Panc1 (cell line): ENCODE results near the gene KCNB1. TPM values are rescaled to one million over a fixed set of nuclear protein-coding genes. Genes with fewer than 3 reads are reported as not detected.

Experiments used
- ATAC-seq: fragments of 200-7000 bp; cut with Tn5 transposase; 2 replicates; pipeline ENCODE4 v1.9.1; 2020; ENCODE audit warnings: mild to moderate bottlenecking, moderate library complexity
- BruUV-seq: library from RNA; stranded (reverse); fragments of 400-500 nt; replicated peaks from 2 replicates; lab custom pipeline; 2021; lab: Mats Ljungman, UMichigan
- CTCF ChIA-PET: fragments of 300-600 bp; sonication (Branson Sonifier 250); formaldehyde crosslinking; loops from one replicate; lab custom pipeline; 2022; ENCODE audit warnings: antibody characterized with exemption; lab: Charles Lee
- POLR2A ChIA-PET: fragments of 300-600 bp; sonication (Branson Sonifier 250); formaldehyde crosslinking; loops from one replicate; lab custom pipeline; 2022; ENCODE audit warnings: antibody characterized with exemption; lab: Charles Lee
- DNase-seq: peaks from one replicate; pipeline ENCODE4 v3.0.0-alpha.2; 2010; ENCODE audit warnings: low read depth, low spot score
- H3K27ac ChIP-seq: 2 replicates; pipeline ENCODE4 v1.5.1; 2011; ENCODE audit warnings: mild to moderate bottlenecking, low read length, inconsistent platforms
- H3K27me3 ChIP-seq: fragments of 200-500 bp; sonication (Bioruptor generic); 2 replicates; pipeline ENCODE4 v1.6.0; 2014; ENCODE audit warnings: low read length, inconsistent platforms; ENCODE audit not compliant: control insufficient read depth, insufficient read depth
- H3K36me3 ChIP-seq: fragments of 200-500 bp; sonication (Bioruptor generic); 2 replicates; pipeline ENCODE4 v1.5.1; 2014; ENCODE audit warnings: inconsistent platforms, mild to moderate bottlenecking, low read length, moderate library complexity; ENCODE audit not compliant: control insufficient read depth, insufficient read depth
- H3K4me1 ChIP-seq: 2 replicates; pipeline ENCODE4 v1.5.1; 2011; ENCODE audit warnings: inconsistent platforms, mild to moderate bottlenecking, low read length, moderate library complexity; ENCODE audit not compliant: control insufficient read depth, insufficient read depth
- H3K4me3 ChIP-seq, 2 experiments: 2 replicates each; pipeline ENCODE4 v1.5.1; 2011 to 2012; ENCODE audit warnings: low read depth in 2 of 2, low read length in 2 of 2, mild to moderate bottlenecking in 2 of 2, inconsistent platforms in 1 of 2, moderate library complexity in 1 of 2
- H3K9me3 ChIP-seq: fragments of 200-500 bp; sonication (Bioruptor generic); 2 replicates; pipeline ENCODE4 v1.5.1; 2014; ENCODE audit warnings: low read depth, mild to moderate bottlenecking, inconsistent platforms, low read length, moderate library complexity; ENCODE audit not compliant: control insufficient read depth, insufficient read depth
- CTCF ChIP-seq: fragments of 450-650 bp; IDR thresholded peaks from 2 replicates; pipeline ENCODE4 v1.5.1; 2017; ENCODE audit warnings: mild to moderate bottlenecking
- POLR2AphosphoS5 ChIP-seq: IDR thresholded peaks from 2 replicates; pipeline ENCODE4 v1.6.1; 2012; ENCODE audit warnings: mild to moderate bottlenecking, low read depth, low read length, moderate library complexity
- REST ChIP-seq, 2 experiments: IDR thresholded peaks; 2 replicates each; pipeline ENCODE4 v1.6.1; 2011 to 2012; ENCODE audit warnings: low read depth in 2 of 2, control low read depth in 1 of 2, low read length in 1 of 2, mild to moderate bottlenecking in 1 of 2, moderate library complexity in 1 of 2; ENCODE audit not compliant: insufficient read depth in 1 of 2
- SIN3A ChIP-seq: IDR thresholded peaks from 2 replicates; pipeline ENCODE4 v1.6.1; 2012; ENCODE audit warnings: low read depth, mild to moderate bottlenecking, low read length, moderate library complexity, borderline replicate concordance; ENCODE audit not compliant: insufficient read depth
- TCF7L2 ChIP-seq: IDR thresholded peaks from 2 replicates; pipeline ENCODE4 v1.6.1; 2011; ENCODE audit warnings: mild to moderate bottlenecking, low read depth, low read length, inconsistent platforms
- in situ Hi-C: cut with HindIII; loops from 2 replicates; pipeline ENCODE4 v1.10.0; 2016; ENCODE audit warnings: low sequenced_read_pairs, low pct_unique_long_range_greater_than_20kb
- intact Hi-C: fragments of 100-400 bp; cut with micrococcal nuclease; formaldehyde crosslinking; loops from one replicate; pipeline ENCODE4 v1.10.0; 2022; ENCODE audit not compliant: unreplicated experiment
- total RNA-seq: library from RNA; stranded (reverse); gene quantifications from one replicate; pipeline ENCODE4 v1.2.1, GENCODE V29; 2021; ENCODE audit not compliant: unreplicated experiment

KCNB1 gene
- total RNA-seq, 1 experiment from 2014 or later: 11.1 TPM

- ChIA-PET CTCF (interaction anchor here (0.7 kb wide), 1 partner anchor 189 kb away, joined by 6 read pairs; no protein-coding TSS in a partner anchor), POLR2A (no interaction called here)
- H3K27ac ChIP-seq: no peak overlapping the region
- no peak for ATAC-seq
- peaks cover 11% of the 10 kb centered on the region for H3K27me3 ChIP-seq
- intact Hi-C loops (no loop called here), in situ Hi-C loops (no loop called here)
- no peaks in the 10 kb centered on the region for H3K9me3 ChIP-seq
- no peak for TF ChIP-seq TCF7L2
- TF ChIP-seq POLR2AphosphoS5: no peak
- no peak for TF ChIP-seq CTCF
- no peak for TF ChIP-seq REST (IDR thresholded peaks at IDR 0.05; ENCODE audit: insufficient read depth in 1 of 2, low read depth in 2 of 2, low read length in 1 of 2)
- no peak for TF ChIP-seq SIN3A
- no peak overlapping the region for H3K4me3 ChIP-seq
- no peak for DNase-seq
- no peaks in the 10 kb centered on the region for H3K4me1 ChIP-seq
- BruUV-seq: no TSS peak
- no peaks in the 10 kb centered on the region for H3K36me3 ChIP-seq
These were observed 156.4 kb downstream of the KCNB1 start for GRCh38 chr20:49326026-49326425.

- Histone ChIP-seq H3K36me3 (no peaks in the 10 kb centered on the region), H3K4me1 (no peaks in the 10 kb centered on the region), H3K9me3 (no peaks in the 10 kb centered on the region), H3K27me3 (peaks cover 11% of the 10 kb centered on the region), H3K4me3 (no peak overlapping the region), H3K27ac (no peak overlapping the region)
- CTCF ChIA-PET: no interaction called here
- ATAC-seq (no peak), DNase-seq (no peak)
- no TSS peak for BruUV-seq
- POLR2A ChIA-PET: no interaction called here
- in situ Hi-C loops (no loop called here), intact Hi-C loops (no loop called here)
- TF ChIP-seq POLR2AphosphoS5 (no peak), CTCF (no peak), REST (IDR thresholded peaks at IDR 0.05; ENCODE audit: insufficient read depth in 1 of 2, low read depth in 2 of 2, low read length in 1 of 2) (no peak), TCF7L2 (no peak), SIN3A (no peak)
These were observed 158.2 kb downstream of the KCNB1 start for GRCh38 chr20:49324306-49324705.
